IPS DF 6.9 (cell line): Measurements from ENCODE around the gene TMEM184A.

Experiments used
- DNase-seq: peaks from one replicate; pipeline ENCODE4 v3.0.0-alpha.2; 2013; ENCODE audit warnings: low read depth, low spot score
- H3K27ac ChIP-seq: one replicate; pipeline ENCODE4 v1.5.1; 2013; ENCODE audit warnings: low read length, control low read depth
- H3K27me3 ChIP-seq: 2 replicates; pipeline ENCODE4 v1.6.1; 2013; ENCODE audit warnings: mild to moderate bottlenecking, low read length; ENCODE audit not compliant: control insufficient read depth, insufficient read depth
- H3K36me3 ChIP-seq: 2 replicates; pipeline ENCODE4 v1.6.1; 2013; ENCODE audit warnings: low read length; ENCODE audit not compliant: control insufficient read depth, insufficient read depth
- H3K4me1 ChIP-seq: 2 replicates; pipeline ENCODE4 v1.6.1; 2013; ENCODE audit warnings: low read length; ENCODE audit not compliant: control insufficient read depth, insufficient read depth
- H3K4me3 ChIP-seq: 2 replicates; pipeline ENCODE4 v1.5.1; 2013; ENCODE audit warnings: mild to moderate bottlenecking, low read length
- H3K9me3 ChIP-seq: 2 replicates; pipeline ENCODE4 v1.6.1; 2013; ENCODE audit warnings: low read length, inconsistent platforms; ENCODE audit not compliant: control insufficient read depth, insufficient read depth
- WGBS: extraction: QIAGEN DNeasy Blood & Tissue Kit; methylation state at CpG from one replicate; pipeline ENCODE4 v1.1.7; 2013; ENCODE audit warnings: mixed read lengths, missing lambda C conversion rate; ENCODE audit not compliant: insufficient read length, insufficient coverage; 5-methylcytosine and 5-hydroxymethylcytosine counted together

Gene TMEM184A

DNA sequence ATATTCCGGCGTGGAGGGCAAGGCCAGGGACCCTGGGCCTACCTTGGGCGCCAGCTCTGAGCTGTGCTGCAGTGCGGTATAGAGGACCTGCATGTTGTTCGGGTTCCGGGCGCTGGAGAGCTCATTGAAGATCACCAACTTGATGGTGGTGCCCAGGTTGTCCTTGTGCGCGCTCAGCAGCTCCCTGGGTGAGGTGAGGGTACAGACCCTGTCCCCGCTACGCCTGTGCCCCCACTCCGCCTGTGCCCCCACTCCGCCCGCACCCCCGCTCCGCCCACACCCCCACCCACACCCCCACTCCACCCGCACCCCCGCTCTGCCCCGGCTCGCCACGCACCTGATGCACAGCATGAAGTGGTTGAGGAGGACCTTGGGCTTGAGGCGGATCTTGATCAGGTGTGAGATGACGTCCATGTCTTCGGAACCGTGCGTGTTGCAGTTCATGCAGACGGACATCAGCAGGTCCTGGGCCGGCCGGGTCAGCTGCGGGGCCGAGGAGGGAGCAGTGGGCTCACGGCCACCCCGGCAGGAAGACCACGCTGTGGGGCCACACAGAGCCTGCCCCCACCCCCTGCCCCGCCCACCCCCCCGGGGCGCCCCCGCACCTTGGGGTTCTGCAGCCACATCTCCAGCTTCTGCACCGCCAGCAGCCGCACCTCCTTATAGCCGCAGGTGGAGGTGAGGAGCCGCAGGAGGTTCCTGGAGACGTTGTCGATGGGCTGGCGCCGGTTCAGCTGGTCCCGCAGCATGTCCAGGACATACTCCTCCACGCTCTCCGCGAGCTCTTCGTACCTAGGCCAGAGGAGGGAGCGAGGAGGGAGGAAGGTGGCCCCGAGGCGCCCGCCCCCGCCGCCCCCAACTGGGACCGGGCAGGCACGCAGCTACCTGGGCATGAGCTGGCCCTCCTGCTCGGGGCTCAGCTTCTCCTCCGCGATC is 57.4 kb downstream of the TMEM184A start:
- no peak overlapping the region for H3K27ac ChIP-seq
- H3K27me3 ChIP-seq = no peaks in the 10 kb centered on the region
- no CpG with 5 or more reads among the region's 62 CpGs for WGBS
- no peak overlapping the region for H3K4me3 ChIP-seq
- DNase-seq = no peak
- H3K36me3 ChIP-seq = peaks cover 68% of the 10 kb centered on the region
- H3K9me3 ChIP-seq = no peaks in the 10 kb centered on the region
- H3K4me1 ChIP-seq = peaks cover 2% of the 10 kb centered on the region; the same call in 1 of the 2 replicates

DNA sequence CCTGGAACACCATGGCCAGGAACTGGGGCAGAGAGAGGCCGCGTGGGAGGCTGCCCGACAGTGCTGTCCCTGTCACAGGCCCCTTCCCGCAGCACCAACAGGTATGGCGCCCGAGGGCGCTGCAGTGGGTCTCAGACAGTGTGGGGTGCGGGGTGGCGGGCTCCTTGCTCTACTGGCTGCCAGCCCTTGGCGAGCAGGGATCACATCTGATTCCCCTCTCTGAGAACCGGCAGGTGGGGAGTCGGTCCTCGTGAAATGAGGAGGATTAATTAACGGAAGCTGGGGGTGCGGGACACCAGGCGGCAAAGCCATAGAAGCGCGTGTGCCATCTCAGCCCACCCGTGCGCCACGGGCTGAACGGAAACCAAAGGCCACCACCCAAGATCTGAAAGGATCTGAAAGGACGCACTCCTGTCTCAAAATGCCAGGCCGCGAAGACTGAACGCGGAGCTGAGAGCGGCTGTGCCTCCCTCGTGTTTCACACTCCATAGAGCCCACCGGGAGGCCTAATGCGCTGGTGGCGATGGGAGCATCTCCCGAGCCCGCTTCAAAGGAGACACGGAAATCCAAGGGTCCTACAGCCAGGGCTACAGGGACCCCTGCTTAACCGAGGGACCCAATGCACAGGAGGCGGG is 58.6 kb downstream of the TMEM184A start:
- H3K4me3 ChIP-seq = no peak overlapping the region
- no peak overlapping the region for H3K27ac ChIP-seq
- no peaks in the 10 kb centered on the region for H3K27me3 ChIP-seq
- H3K9me3 ChIP-seq = no peaks in the 10 kb centered on the region
- peaks cover 71% of the 10 kb centered on the region for H3K36me3 ChIP-seq
- no CpG with 5 or more reads among the region's 37 CpGs for WGBS
- no peak for DNase-seq
- no peaks in the 10 kb centered on the region for H3K4me1 ChIP-seq

DNA sequence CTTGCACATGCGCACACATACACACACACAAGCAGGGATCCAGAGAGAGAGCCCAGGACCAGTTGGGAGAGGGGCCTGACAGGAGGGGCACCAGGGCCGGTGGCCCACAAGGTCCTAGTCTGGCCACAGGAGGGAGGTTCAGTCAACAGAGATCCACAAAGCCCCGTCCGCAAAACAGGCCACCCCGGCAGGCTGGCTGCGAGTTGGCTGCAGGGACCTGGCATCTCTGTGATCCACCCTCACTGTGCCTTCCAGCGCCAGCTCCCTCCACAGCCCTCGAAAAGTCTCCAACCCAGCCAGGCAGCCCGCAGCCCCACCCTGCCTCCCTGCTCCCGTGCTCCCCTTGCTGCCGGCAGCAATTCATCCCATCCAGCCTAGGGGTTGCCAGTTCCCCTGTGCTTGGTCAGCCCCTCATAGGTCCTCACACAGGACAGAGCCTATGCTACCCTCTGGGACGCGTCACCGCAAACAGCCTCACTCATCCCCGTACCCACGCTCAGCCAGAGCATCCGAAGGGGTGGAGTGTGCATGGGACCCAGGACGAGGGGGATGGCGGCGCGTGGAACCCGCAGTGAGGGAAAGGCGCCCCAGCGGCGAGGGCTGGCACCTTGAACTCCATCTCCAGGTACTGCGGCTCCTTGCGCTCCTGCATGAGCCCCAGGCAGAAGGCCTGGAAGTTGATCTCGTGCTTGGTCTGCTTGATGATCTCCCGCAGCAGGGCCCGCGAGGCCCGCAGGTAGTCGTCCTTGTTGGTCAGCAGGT is 59.3 kb downstream of the TMEM184A start:
- Histone ChIP-seq H3K27ac (no peak overlapping the region), H3K36me3 (peaks cover 74% of the 10 kb centered on the region), H3K9me3 (no peaks in the 10 kb centered on the region), H3K4me1 (no peaks in the 10 kb centered on the region), H3K27me3 (no peaks in the 10 kb centered on the region), H3K4me3 (no peak overlapping the region)
- no peak for DNase-seq
- no CpG with 5 or more reads among the region's 33 CpGs for WGBS

DNA sequence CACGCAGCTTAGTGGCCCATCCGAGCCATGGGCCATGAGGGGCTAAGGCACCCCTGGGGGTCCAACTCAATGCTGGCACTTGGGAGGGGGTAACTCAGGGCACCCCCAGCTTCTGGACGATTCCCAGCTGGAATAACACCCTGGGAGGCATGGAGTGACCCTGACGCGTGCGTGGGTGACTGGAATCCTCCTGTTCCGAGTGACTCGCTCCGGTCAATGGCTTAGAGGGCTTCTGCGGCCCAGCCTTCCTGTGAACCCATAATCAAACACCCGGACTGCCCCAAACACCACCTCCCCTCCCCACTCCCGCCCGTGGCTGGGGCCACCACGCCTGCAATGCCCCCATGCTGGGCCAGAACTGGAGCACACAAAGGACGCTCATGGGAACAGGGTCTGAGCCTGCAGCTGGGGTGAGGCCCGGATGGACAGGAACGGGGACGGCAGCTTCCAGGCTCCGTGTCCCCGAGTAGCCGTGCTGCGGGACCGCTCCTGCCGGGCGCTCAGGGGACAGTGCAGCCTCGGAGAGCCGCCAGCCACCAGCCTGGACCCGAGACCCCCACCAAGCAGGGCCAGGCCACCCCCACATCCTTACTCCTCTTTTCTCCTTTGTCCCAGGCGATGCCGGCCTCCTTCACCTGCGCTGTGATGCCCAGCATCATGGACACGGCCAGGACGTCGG is 60.3 kb downstream of the TMEM184A start:
- Histone ChIP-seq H3K27me3 (no peaks in the 10 kb centered on the region), H3K36me3 (peaks cover 75% of the 10 kb centered on the region), H3K4me3 (no peak overlapping the region), H3K4me1 (no peaks in the 10 kb centered on the region), H3K9me3 (no peaks in the 10 kb centered on the region), H3K27ac (no peak overlapping the region)
- DNase-seq = no peak
- WGBS = no CpG with 5 or more reads among the region's 34 CpGs

DNA sequence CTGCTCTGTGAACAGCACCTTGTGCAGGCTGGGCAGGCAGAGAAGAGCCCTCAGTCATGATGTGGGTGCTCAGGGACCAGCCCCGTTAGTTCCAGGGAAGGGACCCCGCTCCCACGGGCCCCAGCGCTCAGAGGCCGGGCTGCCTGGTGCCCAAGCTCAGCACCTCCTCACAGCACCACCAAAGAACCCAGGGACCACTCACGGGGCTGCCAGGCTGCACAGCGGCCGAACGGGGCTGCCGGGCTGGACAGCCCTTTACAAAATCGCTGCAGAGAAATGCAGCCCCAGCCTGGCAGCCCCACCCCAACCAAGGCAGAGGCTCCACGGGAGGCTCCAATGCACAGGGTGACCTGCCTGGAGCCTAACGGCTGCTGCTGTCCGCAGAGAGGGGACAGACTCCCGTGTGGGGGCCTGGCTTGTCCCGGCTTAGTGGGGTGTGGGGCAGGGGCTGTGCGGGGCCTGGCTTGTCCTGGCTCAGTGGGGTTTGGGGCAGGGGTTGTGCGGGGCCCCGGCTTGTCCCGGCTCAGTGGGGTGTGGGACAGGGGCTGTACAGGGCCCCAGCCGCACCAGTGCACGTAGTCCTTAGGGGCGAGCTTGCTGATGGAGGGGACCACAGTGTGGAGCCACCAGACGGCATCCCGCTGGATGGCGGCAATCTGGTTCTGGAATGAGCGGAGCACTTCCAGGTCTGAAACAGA is 61.0 kb downstream of the TMEM184A start:
- peaks cover 72% of the 10 kb centered on the region for H3K36me3 ChIP-seq
- H3K27me3 ChIP-seq = no peaks in the 10 kb centered on the region
- no CpG with 5 or more reads among the region's 27 CpGs for WGBS
- no peak for DNase-seq
- H3K27ac ChIP-seq = no peak overlapping the region
- H3K4me1 ChIP-seq = no peaks in the 10 kb centered on the region
- H3K9me3 ChIP-seq = no peaks in the 10 kb centered on the region
- H3K4me3 ChIP-seq = no peak overlapping the region

DNA sequence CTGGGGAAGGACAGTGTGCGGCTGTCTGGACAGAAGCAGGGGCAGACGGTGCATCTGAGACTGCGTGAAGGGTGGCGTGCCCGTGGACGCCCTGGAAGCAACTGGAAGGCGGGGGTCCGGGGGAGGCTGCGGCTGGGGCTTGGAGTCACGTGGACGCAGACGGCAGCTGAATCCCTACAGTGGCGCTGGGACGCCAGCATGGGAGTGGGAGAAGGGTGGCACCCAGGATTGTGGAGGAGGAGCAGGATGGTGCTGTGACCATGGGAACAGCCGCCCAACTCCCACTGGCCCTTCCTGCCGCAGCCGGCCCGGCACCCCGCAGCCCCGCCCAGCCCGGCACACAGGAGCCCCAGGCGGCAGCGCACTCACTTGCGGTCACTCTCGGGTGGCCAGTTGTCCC is 61.6 kb downstream of the TMEM184A start:
- Histone ChIP-seq H3K4me1 (no peaks in the 10 kb centered on the region), H3K27ac (no peak overlapping the region), H3K4me3 (no peak overlapping the region), H3K36me3 (peaks cover 69% of the 10 kb centered on the region), H3K27me3 (no peaks in the 10 kb centered on the region), H3K9me3 (no peaks in the 10 kb centered on the region)
- no CpG with 5 or more reads among the region's 25 CpGs for WGBS
- no peak for DNase-seq

DNA sequence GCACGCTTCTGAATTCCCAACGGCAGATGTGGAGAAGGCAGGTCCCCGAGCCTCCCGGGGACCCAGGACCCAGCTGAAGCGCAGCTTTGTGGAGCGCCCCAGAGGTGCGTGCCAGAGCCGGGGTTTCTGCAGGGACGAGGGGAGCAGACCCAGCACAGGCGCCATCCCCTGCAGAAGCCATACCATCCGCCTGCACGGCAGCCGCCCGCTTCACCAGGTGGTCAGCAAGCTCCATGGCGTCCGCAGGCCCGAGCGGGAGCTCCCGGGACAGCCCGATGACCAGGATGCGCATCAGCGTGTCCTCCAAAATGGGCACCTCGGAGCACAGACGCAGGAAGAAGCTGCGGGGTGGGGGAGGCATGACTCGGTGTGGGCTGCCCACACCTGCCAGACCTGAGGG is 62.4 kb downstream of the TMEM184A start:
- H3K36me3 ChIP-seq = peaks cover 69% of the 10 kb centered on the region
- no peaks in the 10 kb centered on the region for H3K9me3 ChIP-seq
- DNase-seq = no peak
- no peak overlapping the region for H3K27ac ChIP-seq
- no CpG with 5 or more reads among the region's 26 CpGs for WGBS
- no peaks in the 10 kb centered on the region for H3K4me1 ChIP-seq
- no peaks in the 10 kb centered on the region for H3K27me3 ChIP-seq
- H3K4me3 ChIP-seq = no peak overlapping the region

DNA sequence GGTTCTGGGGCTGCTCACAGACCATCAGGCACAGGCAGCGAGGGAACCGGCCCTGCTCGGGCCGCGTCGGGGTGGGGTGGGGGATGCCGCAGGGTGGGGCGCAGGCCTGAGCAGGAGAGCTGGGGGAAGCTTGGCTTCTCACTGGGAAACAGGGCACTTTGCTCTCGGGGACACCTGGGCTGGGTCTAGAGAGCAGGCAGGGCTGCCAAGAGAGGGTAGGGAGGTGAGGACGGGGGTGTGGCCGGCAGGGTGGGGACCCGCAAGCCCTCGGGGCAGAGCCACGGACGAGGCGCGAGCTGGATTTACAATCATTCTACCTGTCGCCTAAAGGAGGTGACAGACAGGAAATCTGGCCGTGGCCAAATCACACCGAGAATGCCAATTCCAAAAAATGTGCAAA is 62.9 kb downstream of the TMEM184A start:
- WGBS = no CpG with 5 or more reads among the region's 20 CpGs
- no peak for DNase-seq
- Histone ChIP-seq H3K27me3 (no peaks in the 10 kb centered on the region), H3K9me3 (no peaks in the 10 kb centered on the region), H3K27ac (no peak overlapping the region), H3K4me3 (no peak overlapping the region), H3K36me3 (peaks cover 70% of the 10 kb centered on the region), H3K4me1 (no peaks in the 10 kb centered on the region)

DNA sequence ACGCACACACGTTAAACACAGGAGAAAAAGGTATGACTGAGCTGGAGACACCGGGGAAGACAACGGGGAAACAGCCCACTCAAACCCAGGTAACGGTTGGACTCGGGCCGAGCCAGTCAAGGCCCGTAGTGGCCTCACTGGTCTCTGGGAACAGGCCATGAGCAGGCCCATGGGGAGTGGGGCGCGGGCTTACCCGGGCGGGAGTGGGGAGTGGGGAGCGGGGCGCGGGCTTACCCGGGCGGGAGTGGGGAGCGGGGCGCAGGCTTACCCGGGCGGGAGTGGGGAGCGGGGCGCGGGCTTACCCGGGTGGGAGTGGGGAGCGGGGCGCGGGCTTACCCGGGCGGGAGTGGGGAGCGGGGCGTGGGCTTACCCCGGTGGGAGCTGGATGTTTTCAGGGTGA is 63.4 kb downstream of the TMEM184A start:
- no peak for DNase-seq

More for the DNA sequence above, 63.4 kb downstream of the TMEM184A start:
- Histone ChIP-seq H3K36me3 (peaks cover 74% of the 10 kb centered on the region), H3K27me3 (no peaks in the 10 kb centered on the region), H3K4me1 (no peaks in the 10 kb centered on the region), H3K4me3 (no peak overlapping the region), H3K9me3 (no peaks in the 10 kb centered on the region), H3K27ac (no peak overlapping the region)
- no CpG with 5 or more reads among the region's 33 CpGs for WGBS
